Smooth muscle cell (in vitro differentiated cells): ENCODE data around the gene LAPTM5. TPM values are rescaled to one million over a fixed set of nuclear protein-coding genes. Genes with fewer than 3 reads are reported as not detected.
"Not testable (repeated sequence)": the region's sequence is repeated elsewhere in the genome, so short reads cannot be mapped to it uniquely, and the experiment has no call there.

Experiments used
- DNase-seq: peaks from one replicate; lab custom pipeline; 2025; ENCODE audit not compliant: unreplicated experiment; lab: John Stamatoyannopoulos, UW
- H2AFZ ChIP-seq: fragments of 200-600 bp; sonication (generic); 2 replicates; pipeline ENCODE4 v1.6.0; 2016; ENCODE audit warnings: antibody characterized with exemption, low read depth, mild to moderate bottlenecking
- H3F3A ChIP-seq: fragments of 200-600 bp; sonication (generic); 2 replicates; pipeline ENCODE4 v1.6.0; 2017; ENCODE audit warnings: antibody characterized with exemption, low read depth
- H3K27ac ChIP-seq: fragments of 200-600 bp; sonication (generic); 2 replicates; pipeline ENCODE4 v1.5.1; 2016; ENCODE audit warnings: low read depth, mild to moderate bottlenecking
- H3K27me3 ChIP-seq: fragments of 200-600 bp; sonication (generic); 2 replicates; pipeline ENCODE4 v1.6.1; 2016; ENCODE audit warnings: low read depth, mild to moderate bottlenecking
- H3K36me3 ChIP-seq: fragments of 200-600 bp; sonication (generic); 2 replicates; pipeline ENCODE4 v1.5.1; 2016; ENCODE audit warnings: low read depth
- H3K4me1 ChIP-seq: fragments of 200-600 bp; sonication (generic); 2 replicates; pipeline ENCODE4 v1.5.1; 2016; ENCODE audit warnings: low read depth
- H3K4me2 ChIP-seq: fragments of 200-600 bp; sonication (generic); 2 replicates; pipeline ENCODE4 v1.6.0; 2016; ENCODE audit warnings: mild to moderate bottlenecking
- H3K4me3 ChIP-seq: fragments of 200-600 bp; sonication (generic); 2 replicates; pipeline ENCODE4 v1.5.1; 2016; ENCODE audit warnings: mild to moderate bottlenecking
- H3K79me2 ChIP-seq: fragments of 200-600 bp; sonication (generic); 2 replicates; pipeline ENCODE4 v1.6.0; 2016; ENCODE audit warnings: low read depth, mild to moderate bottlenecking
- H3K9ac ChIP-seq: fragments of 200-600 bp; sonication (generic); 2 replicates; pipeline ENCODE4 v1.6.0; 2016; ENCODE audit warnings: low read depth
- H3K9me3 ChIP-seq: fragments of 200-600 bp; sonication (generic); replicated peaks from 2 replicates; pipeline ENCODE4 v1.5.1; 2016; ENCODE audit warnings: low read depth
- H4K20me1 ChIP-seq: fragments of 200-600 bp; sonication (generic); 2 replicates; pipeline ENCODE4 v1.6.0; 2016; ENCODE audit warnings: low read depth
- WGBS: methylation state at CpG from one replicate; pipeline ENCODE4 v1.1.7; 2016; ENCODE audit warnings: low lambda C conversion rate; 5-methylcytosine and 5-hydroxymethylcytosine counted together
- polyA plus RNA-seq: library from polyadenylated mRNA; unstranded; fragments of >200 nt; fragmentation: Nextera tagmentation; extraction: Ambion mirVana; gene quantifications from 2 replicates; pipeline ENCODE4 v1.2.1, GENCODE V29; 2016
- total RNA-seq: library from RNA; depleted of rRNA; stranded (reverse); fragments of >200 nt; gene quantifications from 2 replicates; pipeline ENCODE4 v1.2.3, GENCODE V29; 2014
- TF ChIP-seq, protein P1 (sequence below): fragments of 200-600 bp; sonication (generic); IDR thresholded peaks from 2 replicates; pipeline ENCODE4 v1.5.1; 2017; ENCODE audit warnings: borderline replicate concordance, mild to moderate bottlenecking, antibody characterized with exemption; ENCODE audit not compliant: insufficient read depth, poor library complexity, severe bottlenecking

The LAPTM5 gene
- total and polyA plus RNA-seq, 2 experiments from 2014 or later: 0.63 to 1.4 TPM

DNA sequence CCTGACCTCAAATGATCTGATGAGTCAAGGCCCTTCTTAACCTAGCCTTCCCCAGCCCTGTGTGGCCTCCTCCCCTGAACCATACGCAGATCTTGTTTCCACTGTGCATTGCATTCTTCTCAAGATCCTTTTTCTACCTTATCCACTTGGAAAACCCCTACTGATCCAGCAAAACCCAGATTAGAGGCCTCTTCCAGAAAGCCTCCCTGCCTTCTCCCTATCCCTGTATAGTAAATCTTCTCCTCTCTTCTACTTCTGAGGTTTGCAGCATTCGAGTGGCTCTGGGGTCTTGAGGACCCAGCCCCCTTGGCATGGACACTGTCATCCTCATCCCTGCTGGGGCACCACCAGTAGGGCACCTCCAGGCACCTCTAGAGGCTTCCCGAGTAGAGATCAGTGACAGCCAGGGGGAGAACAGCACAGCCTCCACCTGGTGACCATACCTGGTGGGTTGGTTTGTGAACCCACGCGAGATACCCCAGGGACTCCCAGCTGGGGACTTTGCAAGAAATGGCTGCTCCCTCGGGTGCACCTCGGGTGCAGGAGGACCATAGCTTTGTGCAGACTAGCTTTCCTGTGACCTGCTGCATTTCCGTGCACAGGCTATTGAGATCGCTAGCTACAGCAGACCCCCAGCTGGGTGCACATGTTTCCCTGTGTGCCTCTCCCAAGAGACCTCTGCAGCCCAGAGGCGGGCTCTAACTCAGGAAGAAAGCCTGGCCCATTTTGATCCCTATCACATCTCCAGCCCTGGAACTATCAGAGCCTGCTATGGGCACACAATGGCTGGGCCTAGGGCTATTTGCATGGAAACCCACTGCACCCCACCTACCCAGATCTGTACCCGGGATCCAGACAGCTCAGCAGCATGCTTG lies 68.4 kb downstream of the LAPTM5 start:
- Histone ChIP-seq H3K4me1 (peaks cover 27% of the 10 kb centered on the region), H3K4me3 (no peak overlapping the region), H3K79me2 (no peaks in the 10 kb centered on the region), H3K9me3 (no peaks in the 10 kb centered on the region), H2AFZ (no peak overlapping the region), H3K9ac (no peak overlapping the region), H3K27me3 (peaks cover 45% of the 10 kb centered on the region), H3F3A (no peaks in the 10 kb centered on the region), H3K4me2 (no peak overlapping the region), H4K20me1 (no peaks in the 10 kb centered on the region), H3K27ac (no peak overlapping the region), H3K36me3 (no peaks in the 10 kb centered on the region)
- DNase-seq: no peak
- TF ChIP-seq, protein P1, sequence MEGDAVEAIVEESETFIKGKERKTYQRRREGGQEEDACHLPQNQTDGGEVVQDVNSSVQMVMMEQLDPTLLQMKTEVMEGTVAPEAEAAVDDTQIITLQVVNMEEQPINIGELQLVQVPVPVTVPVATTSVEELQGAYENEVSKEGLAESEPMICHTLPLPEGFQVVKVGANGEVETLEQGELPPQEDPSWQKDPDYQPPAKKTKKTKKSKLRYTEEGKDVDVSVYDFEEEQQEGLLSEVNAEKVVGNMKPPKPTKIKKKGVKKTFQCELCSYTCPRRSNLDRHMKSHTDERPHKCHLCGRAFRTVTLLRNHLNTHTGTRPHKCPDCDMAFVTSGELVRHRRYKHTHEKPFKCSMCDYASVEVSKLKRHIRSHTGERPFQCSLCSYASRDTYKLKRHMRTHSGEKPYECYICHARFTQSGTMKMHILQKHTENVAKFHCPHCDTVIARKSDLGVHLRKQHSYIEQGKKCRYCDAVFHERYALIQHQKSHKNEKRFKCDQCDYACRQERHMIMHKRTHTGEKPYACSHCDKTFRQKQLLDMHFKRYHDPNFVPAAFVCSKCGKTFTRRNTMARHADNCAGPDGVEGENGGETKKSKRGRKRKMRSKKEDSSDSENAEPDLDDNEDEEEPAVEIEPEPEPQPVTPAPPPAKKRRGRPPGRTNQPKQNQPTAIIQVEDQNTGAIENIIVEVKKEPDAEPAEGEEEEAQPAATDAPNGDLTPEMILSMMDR: no peak
- 85% methylated on average over 11 of the region's 11 CpGs for WGBS

DNA sequence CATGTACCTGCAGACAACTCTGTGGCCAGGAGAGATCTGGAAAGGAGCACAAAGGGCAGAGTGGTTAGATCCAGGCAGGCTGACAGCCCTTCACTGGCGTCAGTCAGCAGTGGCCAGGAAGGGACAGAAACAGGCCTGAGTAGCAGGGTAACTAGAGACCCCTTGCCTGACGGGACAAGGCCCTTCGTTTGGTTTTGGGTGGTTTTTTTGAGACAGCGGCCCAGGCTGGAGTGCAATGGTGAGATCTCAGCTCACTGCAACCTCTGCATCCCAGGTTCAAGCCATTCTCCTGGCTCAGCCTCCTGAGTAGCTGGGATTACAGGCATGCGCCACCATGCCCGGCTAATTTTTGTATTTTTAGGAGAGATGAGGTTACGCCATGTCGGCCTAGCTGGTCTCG lies 69.1 kb downstream of the LAPTM5 start:
- peaks cover 27% of the 10 kb centered on the region for H3K4me1 ChIP-seq
- not testable (repeated sequence) for H3K9me3 ChIP-seq, DNase-seq, H3K4me2 ChIP-seq, H3K9ac ChIP-seq, H3F3A ChIP-seq, H3K27ac ChIP-seq, H3K79me2 ChIP-seq, H4K20me1 ChIP-seq, H3K4me3 ChIP-seq, H3K36me3 ChIP-seq, H2AFZ ChIP-seq
- H3K27me3 ChIP-seq: peaks cover 51% of the 10 kb centered on the region
- WGBS: 87% methylated on average over 9 of the region's 9 CpGs

DNA sequence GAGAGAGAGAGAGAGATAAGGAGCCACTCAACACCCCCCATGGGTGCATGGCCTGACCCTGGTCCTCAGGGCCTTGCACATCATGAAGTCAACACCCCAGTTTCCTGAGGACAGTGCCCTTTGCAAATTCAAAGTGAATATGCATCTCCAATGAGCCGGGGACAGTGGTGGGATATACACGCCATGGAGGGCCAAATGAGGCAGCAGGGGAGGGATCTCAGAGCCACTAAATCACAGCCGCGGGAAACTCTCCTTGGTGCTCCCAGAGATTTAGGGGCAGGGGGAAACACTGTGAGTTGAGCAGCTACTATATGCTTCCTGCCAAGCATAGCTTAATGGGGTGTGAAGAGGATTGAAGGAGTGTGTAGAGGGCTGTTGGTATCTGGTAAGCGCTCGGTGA lies 69.7 kb downstream of the LAPTM5 start:
- Histone ChIP-seq H3F3A (no peaks in the 10 kb centered on the region), H3K79me2 (no peaks in the 10 kb centered on the region), H3K4me1 (peaks cover 27% of the 10 kb centered on the region), H3K36me3 (no peaks in the 10 kb centered on the region), H3K27ac (no peak overlapping the region), H4K20me1 (no peaks in the 10 kb centered on the region), H3K4me2 (no peak overlapping the region), H2AFZ (no peak overlapping the region), H3K9me3 (no peaks in the 10 kb centered on the region), H3K4me3 (no peak overlapping the region), H3K9ac (no peak overlapping the region), H3K27me3 (peaks cover 58% of the 10 kb centered on the region)
- 96% methylated on average over 6 of the region's 6 CpGs for WGBS
- DNase-seq: no peak
- TF ChIP-seq, protein P1: no peak

DNA sequence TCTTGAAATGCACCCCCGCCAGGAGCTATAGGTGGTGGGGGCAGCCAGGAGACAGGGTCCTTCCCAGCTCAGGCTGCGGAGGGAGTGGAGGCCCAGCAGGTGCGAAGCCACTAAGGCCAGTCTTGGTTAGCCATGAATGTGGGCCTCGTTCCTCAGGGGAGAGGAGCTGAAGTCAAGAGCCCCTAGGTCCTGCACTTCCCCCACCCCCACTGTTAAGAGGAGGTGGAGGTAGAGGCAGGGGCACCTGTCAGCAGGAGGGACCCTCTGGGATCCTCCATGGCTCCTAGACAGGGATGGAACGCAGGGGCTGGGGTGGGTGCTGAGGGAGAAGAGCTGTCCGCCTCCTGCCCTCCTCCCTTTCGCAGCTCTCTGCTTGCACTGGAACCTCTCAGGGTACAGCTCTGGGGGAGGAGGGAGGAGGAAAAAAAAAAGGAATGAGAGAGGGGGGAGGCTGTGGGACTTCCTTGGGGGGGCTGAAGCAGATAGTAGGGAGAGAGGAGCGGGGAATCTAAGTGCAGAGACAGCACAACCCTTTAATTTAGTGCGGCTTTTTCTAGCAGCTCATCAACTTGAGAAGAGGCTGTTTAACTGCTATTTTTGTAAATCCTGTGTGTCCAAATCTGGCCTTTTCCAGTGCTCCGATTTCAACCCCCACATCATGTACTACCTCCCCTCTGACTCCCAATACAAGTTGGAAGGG lies 71.2 kb downstream of the LAPTM5 start:
- no peaks in the 10 kb centered on the region for H4K20me1 ChIP-seq
- no peaks in the 10 kb centered on the region for H3F3A ChIP-seq
- H3K4me3 ChIP-seq: no peak overlapping the region
- H3K9ac ChIP-seq: no peak overlapping the region
- WGBS: 79% methylated on average over 10 of the region's 10 CpGs
- TF ChIP-seq, protein P1: no peak
- no peaks in the 10 kb centered on the region for H3K36me3 ChIP-seq
- peaks cover 66% of the 10 kb centered on the region for H3K27me3 ChIP-seq
- H3K27ac ChIP-seq: no peak overlapping the region
- no peak for DNase-seq
- no peak overlapping the region for H2AFZ ChIP-seq
- H3K4me2 ChIP-seq: no peak overlapping the region
- H3K79me2 ChIP-seq: no peaks in the 10 kb centered on the region
- peaks cover 27% of the 10 kb centered on the region for H3K4me1 ChIP-seq
- no peaks in the 10 kb centered on the region for H3K9me3 ChIP-seq
